Heart left ventricle (tissue), 13 donors: ENCODE measurements around the gene NRF1.

Source experiments
- POLR2A ChIP-seq, 2 donors: fragments of 450-650 bp; IDR thresholded peaks; one replicate each; pipeline ENCODE4 v1.6.1; 2017; ENCODE audit warnings: antibody characterized with exemption in 2 of 2, mild to moderate bottlenecking in 2 of 2, moderate library complexity in 2 of 2
- TF ChIP-seq, protein P1 (sequence below), 12 donors: fragments of 200-600 bp; sonication (generic) in 4 of 12; IDR thresholded peaks; one replicate each; pipeline versions ENCODE4 v1.5.0 to v1.8.0; 2018 to 2022; ENCODE audit warnings: antibody characterized with exemption in 12 of 12, mild to moderate bottlenecking in 5 of 12
- donor health status: ischemic (EF 13 %, LVEDD 7.1; RV severe dilation, severe dysfunction).
- donor health status: DM: no; HTN: yes; CAD: no.
- donor health status: DM: no; HTN: no; CAD: no.
- donor health status: ischemic (EF 25% LVEDD 6.9; RV normal size, moderate dysfunction).
- donor health status: ischemic (EF 25% LVEDD 5.7; RV mildly dilated, moderate dysfunction).
- donor health status: ischemic (EF 35%, LVEDD 5.7; RV mildly dilated, moderate dysfunction).
- donor health status: nonischemic (EF 11% LVEDD 7.7; RV severe dilation, severe dysfunction).
- donor health status: DM: yes; HTN: yes; CAD: no.
- donor health status: PGD.
- donor health status: ischemic (EF 29% LVEDD 5.4; RV normal size, mild dysfunction).
- donor health status: nonischemic (EF 23%, LVEDD 6.1; RV moderate dilation, normal function).

DNA sequence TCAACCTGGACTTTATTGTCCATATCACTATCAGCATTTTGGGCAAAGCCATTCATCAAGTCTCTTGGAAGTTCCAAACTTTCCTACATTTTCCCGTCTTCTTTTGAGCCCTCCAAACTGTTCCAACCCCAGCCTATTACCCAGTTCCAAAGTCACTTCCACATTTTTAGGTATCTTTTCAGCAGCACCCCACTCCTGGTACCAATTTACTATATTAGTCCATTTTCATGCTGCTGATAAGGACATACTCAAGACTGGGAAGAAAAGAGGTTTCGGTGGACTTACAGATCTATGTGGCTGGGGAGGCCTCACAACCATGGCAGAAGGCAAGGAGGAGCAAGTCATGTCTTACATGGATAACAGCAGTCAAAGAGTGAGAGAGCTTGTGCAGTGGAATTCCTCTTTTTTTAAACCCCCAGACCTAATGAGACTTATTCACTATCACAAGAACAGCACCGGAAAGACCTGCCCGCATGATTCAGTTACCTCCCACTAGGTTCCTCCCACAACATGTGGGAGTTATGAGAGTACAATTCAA is 50.2 kb downstream of the NRF1 start:
- TF ChIP-seq, protein P1, sequence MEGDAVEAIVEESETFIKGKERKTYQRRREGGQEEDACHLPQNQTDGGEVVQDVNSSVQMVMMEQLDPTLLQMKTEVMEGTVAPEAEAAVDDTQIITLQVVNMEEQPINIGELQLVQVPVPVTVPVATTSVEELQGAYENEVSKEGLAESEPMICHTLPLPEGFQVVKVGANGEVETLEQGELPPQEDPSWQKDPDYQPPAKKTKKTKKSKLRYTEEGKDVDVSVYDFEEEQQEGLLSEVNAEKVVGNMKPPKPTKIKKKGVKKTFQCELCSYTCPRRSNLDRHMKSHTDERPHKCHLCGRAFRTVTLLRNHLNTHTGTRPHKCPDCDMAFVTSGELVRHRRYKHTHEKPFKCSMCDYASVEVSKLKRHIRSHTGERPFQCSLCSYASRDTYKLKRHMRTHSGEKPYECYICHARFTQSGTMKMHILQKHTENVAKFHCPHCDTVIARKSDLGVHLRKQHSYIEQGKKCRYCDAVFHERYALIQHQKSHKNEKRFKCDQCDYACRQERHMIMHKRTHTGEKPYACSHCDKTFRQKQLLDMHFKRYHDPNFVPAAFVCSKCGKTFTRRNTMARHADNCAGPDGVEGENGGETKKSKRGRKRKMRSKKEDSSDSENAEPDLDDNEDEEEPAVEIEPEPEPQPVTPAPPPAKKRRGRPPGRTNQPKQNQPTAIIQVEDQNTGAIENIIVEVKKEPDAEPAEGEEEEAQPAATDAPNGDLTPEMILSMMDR (IDR thresholded peaks at IDR 0.05) = no peak
- no peak for TF ChIP-seq POLR2A (IDR thresholded peaks at IDR 0.05)
